GM21576 (cell line): ENCODE results near the gene NEU2.

Experiments
- ATAC-seq: cut with Tn5 transposase; IDR thresholded peaks from one replicate; pipeline ENCODE4 v1.9.1; 2021; ENCODE audit warnings: mild to moderate bottlenecking, moderate library complexity; ENCODE audit not compliant: unreplicated experiment

NEU2 gene

GRCh38 chr2:233032551-233033320 is at the start of gene NEU2:
NEU2 (plus strand) TSS chr2:233032672; CDS start chr2:233032672, 0 bp downstream.
- ATAC-seq, result no peak

- no peak for ATAC-seq
Observed at GRCh38 chr2:232982926-232983668, 49.4 kb upstream of the NEU2 start.

- ATAC-seq, result no peak
Observed at GRCh38 chr2:232983669-232984140, 48.8 kb upstream of the NEU2 start.

- no peak for ATAC-seq
Observed at GRCh38 chr2:232984451-232985207, 47.8 kb upstream of the NEU2 start.

- ATAC-seq, result no peak
Observed at GRCh38 chr2:232986155-232986554, 46.3 kb upstream of the NEU2 start.

- ATAC-seq, result no peak
Observed at GRCh38 chr2:232993231-232993821, 39.1 kb upstream of the NEU2 start.

GRCh38 chr2:232994446-232994845 is 38.0 kb upstream of the NEU2 start:
- ATAC-seq, result no peak

- no peak for ATAC-seq
Observed at GRCh38 chr2:232997749-232998665, 34.5 kb upstream of the NEU2 start.

- ATAC-seq, result no peak
Observed at GRCh38 chr2:232998666-232998985, 33.8 kb upstream of the NEU2 start.

- ATAC-seq, result no peak
Observed at GRCh38 chr2:232999354-232999753, 33.1 kb upstream of the NEU2 start.

GRCh38 chr2:233000886-233001750 is 31.4 kb upstream of the NEU2 start:
- no peak for ATAC-seq

- ATAC-seq, result no peak
Observed at GRCh38 chr2:233002829-233003657, 29.4 kb upstream of the NEU2 start.

GRCh38 chr2:233003658-233004555 is 28.6 kb upstream of the NEU2 start:
- no peak for ATAC-seq

- ATAC-seq, result no peak
Observed at GRCh38 chr2:233005096-233005495, 27.4 kb upstream of the NEU2 start.

GRCh38 chr2:233006648-233007047 is 25.8 kb upstream of the NEU2 start:
- no peak for ATAC-seq

GRCh38 chr2:233007270-233007669 is 25.2 kb upstream of the NEU2 start:
- no peak for ATAC-seq

- no peak for ATAC-seq
Observed at GRCh38 chr2:233007739-233008138, 24.7 kb upstream of the NEU2 start.
